RWPE2 (cell line): Measurements from ENCODE around the gene PIBF1.
A peak's percentile ranks its signal among the peaks of the same experiment; 100 is the strongest.

Source experiments
- ATAC-seq: fragments of 200-7000 bp; cut with Tn5 transposase; 3 replicates; pipeline ENCODE4 v1.9.1; 2021; ENCODE audit warnings: low read depth
- DNase-seq: peaks from one replicate; pipeline ENCODE4 v3.0.0-alpha.2; 2020; ENCODE audit warnings: low spot score
- H3K27ac ChIP-seq: fragments of 450-650 bp; 2 replicates; pipeline ENCODE4 v1.5.1; 2017; ENCODE audit warnings: mild to moderate bottlenecking; ENCODE audit not compliant: poor library complexity, severe bottlenecking
- H3K27me3 ChIP-seq: fragments of 250-450 bp; sonication (Bioruptor Pico); 2 replicates; pipeline ENCODE4 v1.5.1; 2021; ENCODE audit warnings: mild to moderate bottlenecking, moderate library complexity; ENCODE audit not compliant: insufficient read depth, poor library complexity, severe bottlenecking
- H3K36me3 ChIP-seq: fragments of 250-450 bp; sonication (Bioruptor Pico); 2 replicates; pipeline ENCODE4 v1.5.1; 2020; ENCODE audit warnings: low read depth, mild to moderate bottlenecking, moderate library complexity
- H3K4me1 ChIP-seq: fragments of 250-450 bp; sonication (Bioruptor Pico); 2 replicates; pipeline ENCODE4 v1.5.1; 2021; ENCODE audit warnings: mild to moderate bottlenecking, moderate library complexity; ENCODE audit not compliant: insufficient read depth, poor library complexity, severe bottlenecking
- H3K4me3 ChIP-seq: fragments of 250-450 bp; sonication (Bioruptor Pico); 2 replicates; pipeline ENCODE4 v1.5.1; 2021; ENCODE audit warnings: mild to moderate bottlenecking, moderate library complexity; ENCODE audit not compliant: severe bottlenecking
- H3K9me3 ChIP-seq: fragments of 250-450 bp; sonication (Bioruptor Pico); 2 replicates; pipeline ENCODE4 v1.5.1; 2021; ENCODE audit warnings: mild to moderate bottlenecking, moderate library complexity; ENCODE audit not compliant: severe bottlenecking
- CTCF ChIP-seq: fragments of 450-650 bp; IDR thresholded peaks from one replicate; pipeline ENCODE4 v1.5.1; 2017; ENCODE audit warnings: mild to moderate bottlenecking, moderate library complexity; ENCODE audit not compliant: poor library complexity, severe bottlenecking

PIBF1 gene

GRCh38 chr13:73058736-73059459 is 277.0 kb downstream of the PIBF1 start, which contains the start of gene KLF5:
KLF5 (plus strand) TSS chr13:73059005; CDS start chr13:73059328, 323 bp downstream.
- Histone ChIP-seq H3K27ac (peak within 1 kb of the TSS; percentile 92), H3K36me3 (peaks cover 41% of the 10 kb centered on the region), H3K9me3 (no peaks in the 10 kb centered on the region), H3K27me3 (no peaks in the 10 kb centered on the region), H3K4me1 (peaks cover 31% of the 10 kb centered on the region), H3K4me3 (peak within 1 kb of the TSS; percentile 71)
- no peak for TF ChIP-seq CTCF
- DNase-seq, result peak; percentile 96
- ATAC-seq, result peak; percentile 84

- ATAC-seq (no peak), DNase-seq (no peak)
- H3K27ac ChIP-seq, result peak overlapping the region; percentile 92
- TF ChIP-seq CTCF, result no peak
- H3K4me1 ChIP-seq, result peaks cover 36% of the 10 kb centered on the region
- peak overlapping the region; percentile 71 for H3K4me3 ChIP-seq
- no peaks in the 10 kb centered on the region for H3K27me3 ChIP-seq
- H3K9me3 ChIP-seq, result no peaks in the 10 kb centered on the region
- peaks cover 49% of the 10 kb centered on the region for H3K36me3 ChIP-seq
Observed at GRCh38 chr13:73059460-73060250, 277.7 kb downstream of the PIBF1 start.

- Histone ChIP-seq H3K4me3 (peak overlapping the region; percentile 71), H3K27me3 (no peaks in the 10 kb centered on the region), H3K9me3 (no peaks in the 10 kb centered on the region), H3K4me1 (peaks cover 36% of the 10 kb centered on the region), H3K36me3 (peaks cover 57% of the 10 kb centered on the region), H3K27ac (peak overlapping the region; percentile 92)
- no peak for DNase-seq
- ATAC-seq, result peak; percentile 15; the same call in 1 of the 3 replicates
- TF ChIP-seq CTCF, result no peak
Observed at GRCh38 chr13:73060251-73061160, 278.6 kb downstream of the PIBF1 start.

- peaks cover 40% of the 10 kb centered on the region for H3K4me1 ChIP-seq
- no peak for ATAC-seq
- no peaks in the 10 kb centered on the region for H3K9me3 ChIP-seq
- H3K27ac ChIP-seq, result peak overlapping the region; percentile 92
- H3K27me3 ChIP-seq, result no peaks in the 10 kb centered on the region
- DNase-seq, result no peak
- no peak for TF ChIP-seq CTCF
- peaks cover 67% of the 10 kb centered on the region for H3K36me3 ChIP-seq
- H3K4me3 ChIP-seq, result peak overlapping the region; percentile 71
Observed at GRCh38 chr13:73061473-73061872, 279.5 kb downstream of the PIBF1 start.
